ENCODE results near the gene CABLES1.

The CABLES1 gene

GRCh38 chr18:23169673-23170044 lies 34.4 kb downstream of the CABLES1 start:
- DNase-seq (ENCODE audit: low read depth in 2 of 2), result no peak

- DNase-seq (ENCODE audit: low read depth in 2 of 2), result no peak
These were observed 34.9 kb downstream of the CABLES1 start for GRCh38 chr18:23170137-23170536.

GRCh38 chr18:23171581-23172156 lies 36.4 kb downstream of the CABLES1 start:
- no peak for DNase-seq (ENCODE audit: low read depth in 2 of 2)

- no peak for DNase-seq (ENCODE audit: low read depth in 2 of 2)
These were observed 37.5 kb downstream of the CABLES1 start for GRCh38 chr18:23172591-23173380.

- no peak for DNase-seq (ENCODE audit: low read depth in 2 of 2)
These were observed 38.6 kb downstream of the CABLES1 start for GRCh38 chr18:23173912-23174311.

GRCh38 chr18:23176701-23177432 lies 41.6 kb downstream of the CABLES1 start:
- DNase-seq (ENCODE audit: low read depth in 2 of 2), result no peak

- DNase-seq (ENCODE audit: low read depth in 2 of 2), result no peak
These were observed 42.3 kb downstream of the CABLES1 start for GRCh38 chr18:23177433-23178072.

- no peak for DNase-seq (ENCODE audit: low read depth in 2 of 2)
These were observed 42.9 kb downstream of the CABLES1 start for GRCh38 chr18:23178201-23178600.

GRCh38 chr18:23178661-23179081 lies 43.4 kb downstream of the CABLES1 start:
- DNase-seq (ENCODE audit: low read depth in 2 of 2), result no peak

GRCh38 chr18:23179416-23179815 lies 44.1 kb downstream of the CABLES1 start:
- no peak for DNase-seq (ENCODE audit: low read depth in 2 of 2)

- DNase-seq (ENCODE audit: low read depth in 2 of 2), result no peak
These were observed 46.3 kb downstream of the CABLES1 start for GRCh38 chr18:23181547-23181946.

- no peak for DNase-seq (ENCODE audit: low read depth in 2 of 2)
These were observed 47.3 kb downstream of the CABLES1 start for GRCh38 chr18:23182606-23183005.

- DNase-seq (ENCODE audit: low read depth in 2 of 2), result no peak
These were observed 48.3 kb downstream of the CABLES1 start for GRCh38 chr18:23183411-23184150.

- DNase-seq (ENCODE audit: low read depth in 2 of 2), result no peak
These were observed 51.5 kb downstream of the CABLES1 start for GRCh38 chr18:23186781-23187180.

GRCh38 chr18:23188068-23188760 lies 52.9 kb downstream of the CABLES1 start:
- DNase-seq (ENCODE audit: low read depth in 2 of 2), result no peak

GRCh38 chr18:23189099-23189498 lies 53.8 kb downstream of the CABLES1 start:
- DNase-seq (ENCODE audit: low read depth in 2 of 2), result no peak

GRCh38 chr18:23189768-23190661 lies 54.7 kb downstream of the CABLES1 start:
- no peak for DNase-seq (ENCODE audit: low read depth in 2 of 2)

- DNase-seq (ENCODE audit: low read depth in 2 of 2), result no peak
These were observed 55.9 kb downstream of the CABLES1 start for GRCh38 chr18:23191232-23191631.

GRCh38 chr18:23193742-23194141 lies 58.5 kb downstream of the CABLES1 start:
- DNase-seq (ENCODE audit: low read depth in 2 of 2), result no peak
